Activated effector memory CD4-positive, alpha-beta T cell treated with Interleukin-2 at 50 U/mL for 16 hours (primary cell): ENCODE results near the gene BCL11A.

Experiments
- DNase-seq: peaks from one replicate; pipeline ENCODE4 v3.0.0-alpha.2; 2020

Gene BCL11A

DNA sequence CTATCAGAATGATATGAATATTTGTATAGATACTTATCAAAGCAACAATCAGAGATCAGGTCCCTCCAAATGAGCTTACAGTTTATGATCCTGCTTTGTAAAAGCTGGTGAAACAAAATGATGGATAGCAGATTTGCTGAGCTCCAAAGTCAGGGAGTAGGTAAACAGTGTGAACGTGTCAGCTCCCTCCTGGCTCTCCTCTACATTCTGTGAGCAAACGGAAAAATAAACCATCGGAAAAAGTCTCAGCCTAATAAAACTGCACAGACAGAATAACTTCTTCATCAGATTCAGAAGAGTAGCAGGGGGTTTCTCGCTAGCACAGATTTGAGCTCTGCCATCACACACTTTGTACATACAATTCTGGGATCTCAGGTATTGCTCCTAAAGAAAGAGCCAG is 51.3 kb downstream of the BCL11A start:
- no peak for DNase-seq

DNA sequence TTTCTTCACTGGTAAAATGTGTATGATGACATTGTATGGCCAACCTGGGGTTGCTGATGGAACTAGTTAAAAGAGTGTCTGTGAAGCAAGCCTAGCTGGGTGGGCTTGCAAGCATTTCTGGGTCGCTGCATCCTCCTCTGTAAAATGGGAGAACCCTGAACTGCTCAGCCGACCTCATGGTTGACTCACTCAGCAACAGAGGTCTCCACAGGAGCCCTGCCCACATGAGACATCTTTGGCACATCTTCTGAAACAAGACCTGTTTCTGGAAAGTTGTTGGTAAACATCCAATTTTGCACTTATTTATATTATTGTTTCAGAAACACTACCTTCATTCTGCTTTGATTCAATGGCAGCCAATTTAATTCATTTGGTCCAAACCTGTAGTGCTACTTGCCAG is 52.6 kb downstream of the BCL11A start:
- DNase-seq: no peak

DNA sequence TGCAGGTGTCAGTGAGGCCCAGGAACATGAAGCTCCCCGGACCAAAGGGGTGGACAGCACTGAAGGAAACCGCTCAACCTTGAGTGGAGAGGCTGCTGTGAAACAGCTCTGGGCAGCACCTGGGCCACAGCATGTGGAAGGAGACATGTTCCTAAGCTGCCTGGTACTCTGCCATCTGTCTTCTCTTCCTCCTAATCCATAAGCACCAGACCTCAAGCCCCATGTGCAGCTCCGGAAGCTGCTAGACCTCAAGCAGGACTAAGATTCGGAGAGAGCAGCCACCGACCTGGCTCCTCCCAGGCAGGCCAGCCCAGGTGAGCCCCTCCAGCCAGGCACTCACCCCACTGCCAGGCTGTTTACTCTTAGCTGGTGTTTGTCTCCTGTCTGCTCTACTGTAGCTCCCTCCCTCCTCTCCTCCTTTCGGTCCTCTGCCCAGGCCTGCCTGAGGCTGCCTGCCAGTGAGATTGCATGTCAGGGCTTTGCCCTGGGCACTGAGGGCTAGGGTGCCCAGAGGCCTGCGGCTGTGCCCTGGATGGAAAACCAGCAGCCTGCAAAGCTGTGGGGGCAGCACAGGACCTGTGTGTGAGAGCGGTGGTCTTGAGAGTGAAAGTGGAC is 53.7 kb downstream of the BCL11A start:
- DNase-seq: no peak

DNA sequence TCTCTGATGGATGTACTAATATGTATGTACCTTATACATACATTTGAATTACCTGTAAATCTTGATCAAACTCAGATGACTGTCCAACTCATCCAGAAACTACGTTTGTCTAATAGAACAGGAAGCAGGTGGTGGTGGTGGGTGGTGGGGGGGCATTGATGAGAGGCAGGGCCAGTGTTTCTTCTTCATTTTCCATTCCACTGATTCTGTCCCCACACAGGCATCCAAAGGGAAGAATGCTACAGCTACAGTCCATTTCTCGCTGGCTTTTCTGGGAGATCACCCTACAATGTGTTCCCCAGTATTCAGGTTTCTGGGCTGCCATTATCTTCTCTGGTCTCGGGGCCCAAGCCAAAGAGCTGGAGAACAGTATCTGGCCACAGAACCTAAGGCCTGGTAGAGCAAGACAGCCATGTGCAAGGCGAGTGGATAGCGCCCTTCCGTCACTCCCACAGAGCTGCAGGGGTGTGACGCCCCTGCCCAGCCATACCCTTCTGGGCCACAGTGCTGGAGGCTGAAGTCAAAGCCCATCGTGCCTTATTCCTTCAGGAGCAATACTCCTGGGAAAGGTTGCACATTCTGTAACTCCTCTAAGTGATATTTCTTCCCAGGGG is 54.5 kb downstream of the BCL11A start:
- no peak for DNase-seq

DNA sequence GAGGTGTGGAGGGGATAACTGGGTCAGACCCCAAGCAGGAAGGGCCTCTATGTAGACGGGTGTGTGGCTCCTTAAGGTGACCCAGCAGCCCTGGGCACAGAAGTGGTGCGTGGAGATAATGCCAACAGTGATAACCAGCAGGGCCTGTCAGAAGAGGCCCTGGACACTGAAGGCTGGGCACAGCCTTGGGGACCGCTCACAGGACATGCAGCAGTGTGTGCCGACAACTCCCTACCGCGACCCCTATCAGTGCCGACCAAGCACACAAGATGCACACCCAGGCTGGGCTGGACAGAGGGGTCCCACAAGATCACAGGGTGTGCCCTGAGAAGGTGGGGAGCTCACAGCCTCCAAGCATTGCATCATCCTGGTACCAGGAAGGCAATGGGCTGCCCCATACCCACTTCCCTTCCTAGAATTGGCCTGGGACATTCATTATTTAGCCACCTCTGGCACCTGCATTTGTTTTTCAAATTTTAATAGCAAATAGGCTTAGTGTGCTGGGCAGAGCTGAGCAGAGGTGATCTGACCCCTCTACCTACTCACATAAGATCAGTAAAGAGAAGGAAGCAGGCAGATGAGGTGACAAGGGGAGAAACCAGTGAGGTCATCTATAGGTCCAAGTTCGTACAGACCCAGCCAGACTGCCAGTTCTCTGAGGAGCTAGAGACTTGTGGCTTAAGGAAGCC is 55.2 kb downstream of the BCL11A start:
- no peak for DNase-seq

DNA sequence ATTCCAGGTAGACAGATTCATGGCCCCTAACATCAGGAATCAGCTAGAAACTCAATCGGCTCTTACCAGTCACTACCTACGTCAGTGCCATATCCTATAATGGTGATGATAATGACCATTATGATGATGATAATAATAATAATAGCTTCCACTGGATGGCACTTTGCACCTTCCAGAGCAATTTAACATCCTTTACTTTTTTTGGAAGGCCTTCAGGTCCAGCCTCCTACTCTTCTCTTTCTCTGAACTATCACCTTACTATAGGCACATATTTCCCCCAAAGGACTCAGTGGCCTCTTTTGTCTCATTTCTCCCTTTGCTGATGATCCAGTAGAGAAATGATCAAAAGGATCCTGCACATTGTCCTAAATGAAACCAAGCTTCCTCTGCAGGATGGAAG is 56.0 kb downstream of the BCL11A start:
- no peak for DNase-seq

DNA sequence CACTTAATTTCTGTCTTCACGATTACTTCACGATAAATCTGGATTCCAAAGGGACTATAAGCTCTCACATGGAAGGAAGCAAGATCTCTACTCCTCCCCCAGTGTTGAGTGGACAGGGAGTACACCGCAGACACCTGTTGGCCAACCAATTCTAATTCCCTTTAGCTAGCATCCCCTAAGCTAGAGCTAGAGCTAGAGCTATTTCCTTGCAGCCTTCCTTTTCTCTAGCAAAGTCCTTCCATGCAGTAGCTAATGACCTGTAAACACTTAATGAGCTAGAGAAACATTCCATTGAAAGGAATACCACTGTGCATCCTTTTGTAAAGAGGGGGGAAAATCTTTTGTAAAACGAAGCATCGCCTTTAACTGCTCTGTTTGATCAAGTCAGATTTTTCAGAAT is 56.5 kb downstream of the BCL11A start:
- DNase-seq: no peak

DNA sequence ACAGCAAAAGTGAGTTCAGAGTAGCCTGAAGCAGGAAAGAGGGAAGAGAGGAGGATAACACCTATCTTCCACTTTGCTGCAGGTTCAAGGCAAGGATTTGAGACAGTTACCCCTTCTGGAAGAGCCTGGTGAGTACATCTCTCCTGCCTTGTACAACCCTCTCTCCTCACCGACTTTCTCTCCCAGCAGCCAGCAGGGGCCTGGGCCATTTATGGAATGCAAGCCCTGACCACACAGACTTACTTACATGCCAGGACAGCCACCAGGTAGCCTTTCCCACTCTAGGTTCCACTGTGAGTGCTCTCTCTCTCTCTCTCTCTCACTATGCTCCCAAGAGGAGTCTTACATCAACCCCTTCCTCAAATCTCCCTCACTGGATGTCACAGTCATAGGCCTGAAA is 57.0 kb downstream of the BCL11A start:
- DNase-seq: no peak

DNA sequence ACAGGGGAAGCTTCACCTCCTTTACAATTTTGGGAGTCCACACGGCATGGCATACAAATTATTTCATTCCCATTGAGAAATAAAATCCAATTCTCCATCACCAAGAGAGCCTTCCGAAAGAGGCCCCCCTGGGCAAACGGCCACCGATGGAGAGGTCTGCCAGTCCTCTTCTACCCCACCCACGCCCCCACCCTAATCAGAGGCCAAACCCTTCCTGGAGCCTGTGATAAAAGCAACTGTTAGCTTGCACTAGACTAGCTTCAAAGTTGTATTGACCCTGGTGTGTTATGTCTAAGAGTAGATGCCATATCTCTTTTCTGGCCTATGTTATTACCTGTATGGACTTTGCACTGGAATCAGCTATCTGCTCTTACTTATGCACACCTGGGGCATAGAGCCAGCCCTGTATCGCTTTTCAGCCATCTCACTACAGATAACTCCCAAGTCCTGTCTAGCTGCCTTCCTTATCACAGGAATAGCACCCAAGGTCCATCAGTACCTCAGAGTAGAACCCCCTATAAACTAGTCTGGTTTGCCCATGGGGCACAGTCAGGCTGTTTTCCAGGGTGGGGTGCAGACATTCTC is 58.3 kb downstream of the BCL11A start:
- DNase-seq: no peak

DNA sequence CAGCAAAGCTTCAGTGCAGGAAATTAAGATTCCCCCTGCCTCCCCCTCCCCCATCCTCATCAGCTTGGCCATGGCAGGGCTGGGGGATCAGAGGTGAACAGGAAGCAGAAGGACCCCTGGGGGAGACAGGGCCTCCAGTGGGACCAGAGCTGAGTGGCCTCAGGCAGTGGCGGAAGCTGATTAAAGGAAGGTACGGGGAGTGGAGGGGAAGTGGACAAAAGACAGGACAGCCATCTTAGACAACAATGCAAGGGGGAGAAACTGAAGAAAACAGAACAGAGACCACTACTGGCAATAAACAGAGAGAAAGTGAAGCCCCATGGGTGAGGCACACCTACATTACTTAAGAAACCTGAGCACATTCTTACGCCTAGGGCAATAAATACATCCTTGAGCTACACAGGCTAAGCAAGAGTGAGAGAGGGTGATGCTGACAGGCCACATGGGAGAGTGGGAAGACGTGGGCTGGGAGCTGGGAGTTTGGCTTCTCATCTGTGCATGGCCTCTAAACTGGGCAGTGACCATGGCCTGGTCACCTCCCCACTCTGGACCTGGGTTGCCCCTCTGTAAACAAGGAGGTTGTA is 59.6 kb downstream of the BCL11A start:
- DNase-seq: no peak

DNA sequence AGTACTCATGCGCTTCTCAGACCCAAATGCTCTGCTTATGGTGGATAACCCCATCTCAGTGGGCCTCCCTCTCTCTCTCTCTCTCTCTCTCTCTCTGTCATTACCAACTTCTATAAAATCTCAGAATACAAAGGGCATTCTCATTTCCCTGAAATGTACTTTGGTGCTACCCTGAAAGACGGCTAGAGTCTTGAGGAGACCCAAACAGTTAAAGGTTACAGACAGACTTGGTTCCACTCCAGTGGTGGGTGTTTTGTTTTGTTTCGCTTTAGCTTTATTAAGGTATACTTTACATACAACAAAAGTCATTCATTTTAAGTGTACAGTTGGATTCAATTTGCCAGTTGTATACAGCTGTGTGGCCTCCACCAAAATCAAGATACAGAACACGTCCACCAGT is 60.9 kb downstream of the BCL11A start:
- DNase-seq: no peak

DNA sequence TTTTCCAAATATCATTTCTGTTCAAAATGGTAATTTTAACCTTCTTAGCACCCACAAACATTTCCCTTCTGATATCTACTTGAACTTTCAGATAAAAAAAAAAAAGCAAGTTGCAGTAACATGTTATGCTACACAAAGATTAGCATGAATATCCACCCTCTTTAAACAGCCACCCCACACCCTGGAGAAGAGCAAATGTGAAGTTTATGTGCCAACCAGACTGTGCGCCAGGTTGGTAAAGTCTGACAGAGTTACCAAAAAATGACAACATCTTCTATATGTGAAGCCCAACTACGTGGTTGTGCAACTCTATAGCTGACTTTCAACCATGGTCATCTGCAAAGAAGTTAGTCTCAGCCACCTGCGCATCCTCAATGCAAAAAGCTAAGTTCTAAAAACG is 62.6 kb downstream of the BCL11A start:
- DNase-seq: no peak

DNA sequence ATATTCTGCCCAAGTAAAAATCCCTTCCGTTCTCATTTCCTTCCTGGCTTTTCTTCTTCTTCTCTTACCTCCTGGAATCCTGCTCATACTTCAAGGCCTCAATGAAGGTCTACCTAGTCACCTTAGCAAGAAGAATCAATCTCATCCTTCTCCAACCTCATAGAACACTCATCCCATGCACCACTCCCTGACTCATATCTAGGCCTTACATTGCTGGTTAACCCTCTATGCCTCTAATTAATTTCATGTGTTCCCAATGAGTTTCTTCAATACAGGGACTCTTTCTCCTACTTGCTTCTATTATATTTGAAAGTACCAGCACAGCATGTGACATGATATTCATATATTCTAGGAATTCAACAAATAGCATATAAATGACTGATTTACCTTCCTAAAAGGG is 63.0 kb downstream of the BCL11A start:
- no peak for DNase-seq

DNA sequence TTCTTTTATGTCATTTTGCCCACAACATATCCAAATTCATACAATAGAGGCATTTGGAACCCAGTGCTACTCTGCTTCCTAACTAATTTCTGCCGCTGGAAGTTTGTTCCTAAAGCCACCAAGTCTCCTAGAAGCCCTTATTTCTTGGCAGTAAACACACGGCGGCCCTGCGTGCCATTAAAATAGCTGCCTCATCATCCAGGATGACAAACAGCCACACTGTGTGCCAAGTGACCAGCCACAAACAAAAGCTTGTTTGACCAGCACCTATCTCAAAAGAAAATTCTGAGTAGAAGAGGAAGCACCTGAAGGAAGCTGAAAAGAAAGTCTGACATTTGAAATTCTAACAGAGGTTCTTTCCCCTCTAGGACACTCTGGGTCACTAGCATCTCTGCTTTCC is 64.2 kb downstream of the BCL11A start:
- DNase-seq: no peak

DNA sequence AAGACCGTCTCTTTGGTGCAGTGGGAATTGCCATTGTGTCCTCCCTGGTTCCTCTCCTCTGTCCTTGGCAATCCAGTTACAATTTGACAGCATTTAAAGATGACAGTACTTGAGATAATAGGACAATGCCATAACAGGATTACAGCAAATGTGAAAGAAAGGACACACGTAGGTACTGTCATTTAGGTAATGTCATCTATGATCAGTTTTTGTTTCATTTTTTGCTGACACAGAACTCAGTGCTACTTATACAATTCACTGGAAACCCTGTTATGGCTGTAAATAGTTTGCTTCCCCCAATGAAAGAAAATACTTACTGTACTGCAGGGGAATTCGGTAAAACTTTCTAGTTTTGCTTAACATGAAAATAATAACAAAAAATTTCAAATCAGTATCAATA is 65.2 kb downstream of the BCL11A start:
- no peak for DNase-seq

DNA sequence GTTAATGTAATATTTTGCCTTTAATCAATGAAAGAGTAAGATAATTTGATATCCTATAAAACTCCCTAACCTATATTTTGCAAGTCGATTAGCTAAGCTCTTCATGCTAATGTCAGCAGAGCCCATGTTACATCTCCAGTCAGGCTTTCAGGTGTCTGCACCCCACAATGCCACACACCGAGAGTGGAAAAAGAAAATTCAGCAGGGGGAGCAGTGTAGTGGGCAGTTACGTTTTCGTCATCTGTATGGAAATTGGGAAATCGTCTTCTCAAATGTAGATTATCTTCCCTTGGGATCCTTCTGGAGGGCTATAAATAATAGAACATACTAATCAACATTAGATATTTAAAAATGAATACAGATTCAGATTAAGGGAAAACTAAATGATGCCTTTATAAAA is 66.3 kb downstream of the BCL11A start:
- no peak for DNase-seq

DNA sequence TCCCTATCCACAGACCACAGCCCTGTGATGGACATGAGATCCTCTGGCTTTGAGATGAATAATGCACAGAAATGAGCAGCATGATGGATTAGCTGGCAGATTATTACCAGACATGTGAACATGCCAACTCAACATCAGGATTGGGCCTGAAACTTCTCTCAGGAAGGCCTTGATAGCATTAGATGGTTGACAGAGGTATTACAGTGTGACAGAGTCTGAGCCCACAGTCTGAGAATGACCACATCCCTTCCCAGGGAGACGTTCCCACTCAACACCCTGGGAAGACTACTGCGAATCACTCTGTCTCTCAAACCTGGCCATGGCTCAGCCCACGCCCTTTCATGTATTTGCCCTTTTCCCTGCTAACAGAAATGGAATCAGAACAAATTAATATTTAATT is 66.9 kb downstream of the BCL11A start:
- DNase-seq: no peak

DNA sequence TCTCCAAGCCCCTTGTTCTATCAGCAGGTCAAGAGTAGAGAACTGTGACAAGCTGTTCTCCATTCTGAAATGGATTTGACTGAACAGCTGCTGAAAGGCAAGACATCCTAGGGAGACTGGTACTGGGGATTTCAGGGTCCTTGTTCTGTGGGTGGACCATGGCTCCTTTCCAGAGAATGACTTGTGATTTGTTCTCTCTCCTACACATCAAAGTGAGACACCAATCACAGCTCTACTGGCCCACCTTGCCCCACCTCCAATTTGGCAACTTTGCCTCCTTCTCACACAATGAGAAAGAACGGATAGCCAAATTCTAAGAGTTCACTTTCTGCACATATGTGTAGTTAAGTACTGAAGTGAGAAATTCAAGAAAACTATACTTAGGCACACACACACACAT is 67.4 kb downstream of the BCL11A start:
- no peak for DNase-seq

DNA sequence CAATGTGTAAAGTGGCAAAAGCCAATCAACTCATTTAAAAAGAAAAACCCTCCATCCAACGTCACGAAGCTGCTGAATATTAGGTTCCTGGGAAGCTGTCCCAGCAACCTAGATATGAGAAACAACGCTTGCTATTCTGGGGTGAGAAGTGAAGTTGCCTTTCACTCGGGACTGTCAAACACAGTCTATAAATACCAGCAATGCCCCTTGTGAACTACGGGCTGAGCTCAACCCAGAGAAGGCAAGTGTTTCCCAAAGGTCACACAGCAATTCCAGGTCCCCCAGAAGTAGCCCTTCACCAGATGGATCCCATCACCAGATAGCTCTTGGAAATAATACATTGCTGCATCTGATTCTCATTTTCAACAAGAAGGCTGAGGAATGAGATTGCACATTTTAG is 67.9 kb downstream of the BCL11A start:
- no peak for DNase-seq

DNA sequence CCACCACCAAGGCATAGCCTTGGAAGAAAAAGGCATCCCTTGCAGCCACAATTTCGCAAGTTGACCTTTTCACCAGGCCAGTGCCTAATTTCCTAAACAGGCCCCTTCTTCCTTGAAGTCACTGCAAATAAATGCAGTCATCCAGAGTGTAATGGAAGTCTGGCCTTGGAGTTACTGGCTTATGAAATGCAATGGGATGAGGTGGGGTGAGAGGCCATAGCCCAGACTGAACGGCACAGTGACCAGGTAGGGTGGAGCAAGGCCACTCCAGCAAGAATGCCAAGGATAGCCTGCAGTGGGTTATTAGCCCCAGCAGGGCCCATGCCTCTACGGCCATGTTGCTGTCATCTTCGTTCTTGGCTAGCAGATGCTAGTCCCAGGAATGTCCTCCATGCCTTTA is 68.4 kb downstream of the BCL11A start:
- DNase-seq: no peak

DNA sequence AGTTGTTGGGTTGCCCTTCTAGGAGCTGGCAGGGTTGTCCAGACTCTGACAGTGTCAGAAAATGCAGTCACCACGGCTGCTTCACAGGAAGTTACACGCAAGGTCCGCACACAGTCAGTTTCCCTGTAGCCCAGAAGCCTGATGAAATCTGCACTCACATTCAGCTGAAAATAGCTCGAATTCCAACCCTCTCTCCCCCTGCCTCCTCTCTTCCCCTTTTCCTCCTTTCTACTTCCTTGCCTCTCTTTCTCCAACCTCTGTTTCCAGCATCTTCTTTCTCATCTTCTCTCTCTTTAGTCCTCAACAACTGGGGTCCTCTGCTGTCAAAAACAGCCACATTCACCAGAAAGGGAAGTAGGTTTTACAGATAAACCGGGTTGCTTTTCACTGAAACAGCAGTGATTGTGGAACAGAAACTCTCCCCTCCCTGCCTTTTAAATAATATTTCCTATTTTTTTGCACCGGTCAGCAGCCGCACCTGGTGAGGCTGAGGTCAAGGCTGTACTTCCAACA is 69.3 kb downstream of the BCL11A start:
- no peak for DNase-seq

DNA sequence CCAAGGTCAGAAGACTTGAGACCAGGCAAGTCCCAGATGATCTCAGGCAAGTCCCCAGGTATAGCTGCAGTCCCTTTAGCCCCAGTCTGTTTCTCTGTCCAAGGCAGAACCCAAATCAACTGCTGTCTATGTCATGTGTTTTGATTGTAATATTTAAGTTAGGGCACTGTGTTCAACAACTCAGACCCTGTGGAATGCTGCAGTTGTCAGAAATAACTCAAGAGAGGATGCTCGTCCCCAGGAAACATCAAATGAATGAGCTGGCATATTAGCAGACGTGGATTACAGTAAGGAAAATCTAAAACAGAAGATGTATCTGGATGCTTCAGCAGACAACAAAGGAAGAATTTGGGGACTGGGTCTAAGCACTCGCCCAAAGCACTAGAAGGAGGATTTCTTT is 70.1 kb downstream of the BCL11A start:
- DNase-seq: no peak

DNA sequence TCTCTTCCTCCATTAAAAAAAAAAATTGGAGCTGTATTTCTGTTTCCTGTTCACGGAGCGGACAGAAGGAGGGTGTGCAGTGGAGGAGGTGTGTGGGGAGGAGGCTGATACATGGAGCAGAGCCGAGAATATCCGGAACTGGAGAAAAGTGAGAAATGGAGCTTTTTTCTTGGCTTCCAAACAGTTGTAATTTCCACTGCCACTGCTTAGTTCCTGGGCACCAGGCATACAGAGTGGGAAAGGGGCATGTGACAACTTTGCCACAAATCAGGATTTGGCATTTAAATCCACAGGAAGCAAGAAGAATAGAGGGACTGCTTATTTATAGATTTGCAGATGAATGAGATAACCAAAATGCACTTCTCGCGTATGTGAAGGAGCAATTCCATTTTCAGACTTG is 71.2 kb downstream of the BCL11A start:
- no peak for DNase-seq

DNA sequence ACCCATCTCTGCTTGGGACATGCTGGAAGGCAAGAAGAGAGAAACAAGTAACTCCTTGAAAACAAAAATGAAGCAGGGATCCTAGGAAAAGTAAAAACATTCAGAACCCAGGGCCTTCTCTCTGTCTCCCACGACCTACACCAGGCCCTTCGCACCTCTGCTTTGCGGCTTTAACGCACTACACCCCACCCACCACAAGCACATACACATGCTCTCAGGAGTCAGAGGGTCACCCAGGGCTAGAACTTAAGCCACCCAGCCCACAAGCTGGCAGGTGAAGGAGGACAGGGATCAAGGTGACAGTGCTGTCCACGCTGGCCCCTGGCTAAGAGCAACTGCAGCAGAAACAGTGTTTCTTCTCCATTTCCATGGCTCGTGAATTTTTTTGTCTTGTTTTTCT is 72.2 kb downstream of the BCL11A start:
- no peak for DNase-seq
